Activated T-helper 2 cell treated with anti-CD3 and anti-CD28 coated beads, Interferon-gamma antibody, Interleukin-2, Interleukin-4, amounts not matched to agents 10 μg/mL and 5 μg/mL and 100 μg/mL, durations not matched to agents 14 hours and 24 hours and 36 hours (primary cell): ENCODE data around the gene BMP8A. TPM values are rescaled to one million over a fixed set of nuclear protein-coding genes. Genes with fewer than 3 reads are reported as not detected.
"Not testable (repeated sequence)": the region's sequence is repeated elsewhere in the genome, so short reads cannot be mapped to it uniquely, and the experiment has no call there.

Experiments used
- DNase-seq: peaks from one replicate; pipeline ENCODE4 v3.0.0; 2021; ENCODE audit warnings: low spot score
- H3K27ac Mint-ChIP-seq: one replicate; pipeline ENCODE4 v1.8.0; 2021; ENCODE audit warnings: mixed read lengths
- H3K27me3 Mint-ChIP-seq: one replicate; pipeline ENCODE4 v1.8.0; 2021; ENCODE audit warnings: low read depth, mixed read lengths
- H3K36me3 Mint-ChIP-seq: one replicate; pipeline ENCODE4 v1.8.0; 2021; ENCODE audit warnings: low read depth, mixed read lengths
- H3K4me1 Mint-ChIP-seq: one replicate; pipeline ENCODE4 v1.8.0; 2021; ENCODE audit warnings: low read depth, mixed read lengths
- H3K4me3 Mint-ChIP-seq: one replicate; pipeline ENCODE4 v1.8.0; 2021; ENCODE audit warnings: low read depth, mild to moderate bottlenecking, moderate library complexity, mixed read lengths
- H3K9me3 Mint-ChIP-seq: one replicate; pipeline ENCODE4 v1.8.0; 2021; ENCODE audit warnings: mixed read lengths
- intact Hi-C: fragments of 100-400 bp; cut with micrococcal nuclease; formaldehyde crosslinking; loops from one replicate; pipeline ENCODE4 v1.15.1; 2023
- total RNA-seq: library from RNA; stranded (reverse); gene quantifications from 2 replicates; pipeline ENCODE4 v1.2.3, GENCODE V29; 2022

Gene BMP8A, protein sequence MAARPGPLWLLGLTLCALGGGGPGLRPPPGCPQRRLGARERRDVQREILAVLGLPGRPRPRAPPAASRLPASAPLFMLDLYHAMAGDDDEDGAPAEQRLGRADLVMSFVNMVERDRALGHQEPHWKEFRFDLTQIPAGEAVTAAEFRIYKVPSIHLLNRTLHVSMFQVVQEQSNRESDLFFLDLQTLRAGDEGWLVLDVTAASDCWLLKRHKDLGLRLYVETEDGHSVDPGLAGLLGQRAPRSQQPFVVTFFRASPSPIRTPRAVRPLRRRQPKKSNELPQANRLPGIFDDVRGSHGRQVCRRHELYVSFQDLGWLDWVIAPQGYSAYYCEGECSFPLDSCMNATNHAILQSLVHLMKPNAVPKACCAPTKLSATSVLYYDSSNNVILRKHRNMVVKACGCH
- total RNA-seq: 0.11 TPM in 1 of 2 replicates, not detected in the other

DNA sequence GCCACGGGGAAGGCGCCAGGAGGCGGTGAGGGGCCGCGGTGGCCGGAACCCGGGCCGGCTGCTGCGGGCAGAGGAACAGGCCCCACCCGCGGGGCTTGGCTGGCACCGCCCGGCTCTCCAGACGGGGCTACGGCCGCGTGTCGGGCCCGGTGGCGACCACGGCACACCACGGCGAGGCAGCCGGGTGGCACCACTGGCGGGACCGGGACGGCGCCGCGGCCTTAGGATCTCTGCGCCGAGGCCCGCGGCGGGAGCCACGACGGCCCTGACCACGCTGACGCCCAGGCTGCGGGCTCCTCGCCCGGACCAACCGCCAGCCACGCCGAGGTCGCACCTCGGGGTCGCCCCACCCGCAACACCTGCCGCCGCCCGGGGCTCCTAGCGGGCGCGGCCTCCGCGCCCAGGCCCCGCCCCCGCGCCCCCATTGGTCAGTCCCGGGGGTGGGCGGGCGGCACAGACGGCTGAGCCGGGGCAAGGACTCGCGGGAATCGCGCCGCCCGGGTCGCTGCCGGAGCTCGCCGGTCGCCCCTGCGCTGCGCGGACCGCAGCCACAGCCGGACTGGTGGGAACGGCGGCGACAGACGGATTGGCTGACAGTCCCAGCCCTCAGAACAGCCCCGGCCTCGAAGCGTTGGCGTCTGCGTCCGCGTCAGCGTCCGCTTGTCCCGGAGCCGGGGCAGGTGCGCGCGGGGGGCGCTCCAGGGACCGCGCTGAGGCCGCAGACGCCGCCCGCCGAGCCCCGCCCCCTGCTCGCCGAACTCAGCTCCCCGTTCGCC is at the start of gene BMP8A:
BMP8A (plus strand) TSS at position 491 of the 776 bp plus-strand sequence. CDS start 356 bp downstream, outside the sequence.
- peak; percentile 63 for DNase-seq
- peaks cover 6% of the 10 kb centered on the region for H3K36me3 Mint-ChIP-seq
- H3K4me1 Mint-ChIP-seq: no peaks in the 10 kb centered on the region
- peaks cover 29% of the 10 kb centered on the region for H3K27me3 Mint-ChIP-seq
- no peak within 1 kb of the TSS for H3K27ac Mint-ChIP-seq
- intact Hi-C loops: no loop called here
- H3K9me3 Mint-ChIP-seq: no peaks in the 10 kb centered on the region
- peak within 1 kb of the TSS; percentile 57 for H3K4me3 Mint-ChIP-seq

DNA sequence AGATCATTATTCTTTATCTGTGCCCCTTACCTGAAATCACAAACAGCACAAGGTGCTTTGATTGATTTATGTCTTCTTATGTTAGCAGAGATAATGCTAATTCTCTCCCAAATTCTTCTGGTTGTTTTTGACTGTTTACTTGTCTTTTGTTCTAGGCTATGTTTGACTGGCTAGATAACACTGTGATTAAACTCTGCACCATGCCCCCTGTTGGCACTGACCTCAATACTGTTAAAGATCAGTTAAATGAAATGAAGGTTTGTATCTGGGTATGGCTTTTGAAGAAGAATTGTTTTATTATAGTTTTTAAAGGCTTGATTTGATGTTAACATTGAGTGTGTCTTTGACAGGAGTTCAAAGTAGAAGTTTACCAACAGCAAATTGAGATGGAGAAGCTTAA is 49.6 kb upstream of the BMP8A start:
- Mint-ChIP-seq H3K27me3 (no peaks in the 10 kb centered on the region), H3K4me3 (no peak overlapping the region), H3K9me3 (no peaks in the 10 kb centered on the region), H3K36me3 (peaks cover 65% of the 10 kb centered on the region), H3K27ac (no peak overlapping the region), H3K4me1 (no peaks in the 10 kb centered on the region)
- intact Hi-C loops: no loop called here
- no peak for DNase-seq

DNA sequence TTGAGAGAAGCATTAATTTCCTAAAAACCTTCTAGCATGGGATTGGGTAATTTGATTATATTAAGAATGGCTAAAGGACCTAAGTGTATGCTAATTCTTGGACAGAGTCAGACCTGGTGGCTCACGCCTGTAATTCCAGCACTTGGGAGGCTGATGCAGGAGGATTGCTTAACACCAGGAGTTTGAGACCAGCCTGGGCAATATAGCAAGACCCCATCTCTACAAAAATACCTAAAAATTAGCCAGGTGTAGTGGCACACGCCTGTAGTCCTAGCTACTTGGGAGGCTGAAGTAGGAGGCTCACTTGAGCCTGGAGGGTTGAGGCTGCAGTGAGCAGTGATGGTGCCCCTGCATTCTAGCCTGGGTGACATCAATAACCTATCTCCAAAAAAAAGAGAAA is 45.9 kb upstream of the BMP8A start:
- H3K36me3 Mint-ChIP-seq: peaks cover 78% of the 10 kb centered on the region
- intact Hi-C loops: no loop called here
- H3K4me3 Mint-ChIP-seq: no peak overlapping the region
- no peak for DNase-seq
- H3K27ac Mint-ChIP-seq: no peak overlapping the region
- H3K4me1 Mint-ChIP-seq: no peaks in the 10 kb centered on the region
- no peaks in the 10 kb centered on the region for H3K9me3 Mint-ChIP-seq
- no peaks in the 10 kb centered on the region for H3K27me3 Mint-ChIP-seq

DNA sequence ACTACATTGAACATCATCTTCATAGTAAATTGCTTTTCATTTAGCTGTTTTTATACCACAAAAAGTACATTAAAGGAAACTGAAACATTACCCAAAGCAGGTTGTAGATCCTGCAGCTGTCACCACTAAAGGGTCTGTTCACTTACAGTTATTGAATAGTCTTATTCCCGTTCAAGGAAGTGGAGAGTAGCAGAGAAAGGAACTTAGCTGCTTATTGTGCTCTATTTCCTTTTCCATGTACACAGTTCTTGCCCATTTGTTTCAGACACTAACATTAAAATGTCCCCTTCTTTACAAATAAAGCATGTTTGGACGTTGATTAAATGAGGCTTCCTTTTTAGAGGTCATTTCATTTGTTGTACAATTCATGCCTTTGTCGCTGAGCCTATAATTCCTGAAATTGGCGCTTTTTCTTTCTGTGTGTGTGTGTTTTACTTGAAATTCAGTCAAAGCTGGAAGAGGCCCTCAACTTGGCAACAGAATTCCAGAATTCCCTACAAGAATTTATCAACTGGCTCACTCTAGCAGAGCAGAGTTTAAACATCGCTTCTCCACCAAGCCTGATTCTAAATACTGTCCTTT is 44.4 kb upstream of the BMP8A start:
- H3K4me3 Mint-ChIP-seq: no peak overlapping the region
- intact Hi-C loops: no loop called here
- no peaks in the 10 kb centered on the region for H3K4me1 Mint-ChIP-seq
- H3K36me3 Mint-ChIP-seq: peaks cover 79% of the 10 kb centered on the region
- DNase-seq: no peak
- H3K27ac Mint-ChIP-seq: no peak overlapping the region
- H3K9me3 Mint-ChIP-seq: no peaks in the 10 kb centered on the region
- no peaks in the 10 kb centered on the region for H3K27me3 Mint-ChIP-seq

DNA sequence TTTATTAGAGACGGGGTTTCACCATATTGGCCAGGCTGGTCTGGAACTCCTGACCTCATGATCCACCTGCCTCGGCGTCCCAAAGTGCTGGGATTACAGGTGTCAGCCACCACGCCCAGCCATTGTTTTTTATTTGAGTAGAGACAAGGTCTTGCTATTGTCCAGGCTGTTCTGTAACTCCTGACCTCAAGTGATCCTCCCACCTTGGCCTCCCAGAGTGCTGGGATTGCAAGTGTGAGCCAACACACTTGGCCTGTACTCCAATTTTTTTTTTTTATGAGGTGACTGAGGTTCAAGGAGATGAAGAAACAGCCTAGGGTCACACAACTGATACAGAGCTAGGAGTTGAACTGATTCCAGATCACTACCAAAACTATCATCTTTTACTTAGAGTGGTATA is 41.4 kb upstream of the BMP8A start:
- intact Hi-C loops, H3K27me3 Mint-ChIP-seq, DNase-seq, H3K27ac Mint-ChIP-seq, H3K9me3 Mint-ChIP-seq, H3K4me1 Mint-ChIP-seq, H3K4me3 Mint-ChIP-seq: not testable (repeated sequence)
- H3K36me3 Mint-ChIP-seq: peaks cover 80% of the 10 kb centered on the region

DNA sequence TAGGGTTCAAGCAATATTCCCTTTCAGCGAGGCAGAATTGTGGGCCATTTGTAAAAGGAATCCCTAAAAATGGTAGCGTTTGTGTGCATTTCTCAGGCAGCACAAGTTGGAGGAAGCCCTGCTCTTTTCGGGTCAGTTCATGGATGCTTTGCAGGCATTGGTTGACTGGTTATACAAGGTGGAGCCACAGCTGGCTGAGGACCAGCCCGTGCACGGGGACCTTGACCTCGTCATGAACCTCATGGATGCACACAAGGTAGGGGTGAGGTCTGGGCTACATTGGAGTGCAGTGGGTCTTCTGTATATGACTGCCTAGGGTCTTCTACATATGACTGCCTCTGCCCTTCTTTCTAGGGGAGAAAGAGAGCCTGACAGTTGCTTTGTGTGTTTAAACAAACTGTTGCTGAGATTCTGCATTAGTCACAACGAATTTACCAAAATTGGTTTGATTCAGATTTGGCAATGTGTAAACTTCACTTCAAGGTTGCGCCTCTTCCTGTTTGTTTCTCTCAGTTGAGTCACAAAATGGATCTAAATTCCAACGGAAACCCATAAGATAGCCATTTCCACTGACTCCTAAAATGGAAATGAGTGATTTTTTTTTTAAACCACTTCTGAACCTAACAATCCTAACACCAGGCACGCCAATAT is 40.4 kb upstream of the BMP8A start:
- Mint-ChIP-seq H3K36me3 (peaks cover 77% of the 10 kb centered on the region), H3K9me3 (no peaks in the 10 kb centered on the region), H3K27me3 (no peaks in the 10 kb centered on the region), H3K4me3 (no peak overlapping the region), H3K4me1 (no peaks in the 10 kb centered on the region), H3K27ac (no peak overlapping the region)
- DNase-seq: no peak
- intact Hi-C loops: no loop called here

DNA sequence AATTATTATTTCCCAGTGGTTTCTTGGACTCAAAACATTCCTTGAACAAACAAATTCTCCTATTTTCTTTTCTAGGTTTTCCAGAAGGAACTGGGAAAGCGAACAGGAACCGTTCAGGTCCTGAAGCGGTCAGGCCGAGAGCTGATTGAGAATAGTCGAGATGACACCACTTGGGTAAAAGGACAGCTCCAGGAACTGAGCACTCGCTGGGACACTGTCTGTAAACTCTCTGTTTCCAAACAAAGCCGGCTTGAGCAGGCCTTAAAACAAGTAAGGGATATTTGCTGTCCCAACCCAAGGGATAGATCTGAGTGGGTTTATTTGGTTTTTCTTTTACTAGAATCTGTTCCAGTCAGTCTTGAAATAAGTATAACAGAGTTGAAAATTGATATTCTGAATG is 39.4 kb upstream of the BMP8A start:
- H3K27ac Mint-ChIP-seq: no peak overlapping the region
- H3K4me3 Mint-ChIP-seq: no peak overlapping the region
- no peaks in the 10 kb centered on the region for H3K9me3 Mint-ChIP-seq
- peaks cover 78% of the 10 kb centered on the region for H3K36me3 Mint-ChIP-seq
- DNase-seq: no peak
- no peaks in the 10 kb centered on the region for H3K27me3 Mint-ChIP-seq
- intact Hi-C loops: no loop called here
- no peaks in the 10 kb centered on the region for H3K4me1 Mint-ChIP-seq

DNA sequence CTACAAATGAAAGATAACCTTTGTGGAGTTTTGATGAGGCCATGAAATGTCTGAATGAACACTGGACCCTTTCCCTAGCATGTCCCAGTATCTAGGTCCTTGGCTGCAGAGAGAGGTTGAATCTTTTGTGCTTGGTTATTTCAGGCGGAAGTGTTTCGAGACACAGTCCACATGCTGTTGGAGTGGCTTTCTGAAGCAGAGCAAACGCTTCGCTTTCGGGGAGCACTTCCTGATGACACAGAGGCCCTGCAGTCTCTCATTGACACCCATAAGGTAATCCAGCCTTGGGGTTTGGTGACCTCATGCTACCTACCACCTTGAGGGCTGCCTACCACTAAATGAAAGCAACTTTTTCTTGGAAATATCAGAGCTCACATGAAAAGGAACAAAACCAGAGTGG is 38.9 kb upstream of the BMP8A start:
- intact Hi-C loops: no loop called here
- Mint-ChIP-seq H3K36me3 (peaks cover 78% of the 10 kb centered on the region), H3K4me3 (no peak overlapping the region), H3K4me1 (no peaks in the 10 kb centered on the region), H3K9me3 (no peaks in the 10 kb centered on the region), H3K27me3 (no peaks in the 10 kb centered on the region), H3K27ac (no peak overlapping the region)
- no peak for DNase-seq

DNA sequence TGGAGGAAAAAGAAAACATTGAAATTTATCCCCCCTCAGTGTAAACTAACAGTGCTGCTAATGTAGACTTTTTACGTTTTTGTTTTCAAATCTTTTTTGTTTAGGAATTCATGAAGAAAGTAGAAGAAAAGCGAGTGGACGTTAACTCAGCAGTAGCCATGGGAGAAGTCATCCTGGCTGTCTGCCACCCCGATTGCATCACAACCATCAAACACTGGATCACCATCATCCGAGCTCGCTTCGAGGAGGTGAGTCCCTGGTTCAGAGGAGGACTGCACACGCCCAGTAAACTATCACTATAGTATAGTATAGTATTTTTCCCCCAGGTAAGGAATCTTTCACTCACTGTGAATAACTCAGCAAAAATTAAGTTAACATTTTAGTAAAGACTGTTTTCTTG is 37.8 kb upstream of the BMP8A start:
- Mint-ChIP-seq H3K36me3 (peaks cover 81% of the 10 kb centered on the region), H3K9me3 (no peaks in the 10 kb centered on the region), H3K27me3 (no peaks in the 10 kb centered on the region), H3K4me3 (no peak overlapping the region), H3K27ac (no peak overlapping the region), H3K4me1 (no peaks in the 10 kb centered on the region)
- no peak for DNase-seq
- intact Hi-C loops: no loop called here

DNA sequence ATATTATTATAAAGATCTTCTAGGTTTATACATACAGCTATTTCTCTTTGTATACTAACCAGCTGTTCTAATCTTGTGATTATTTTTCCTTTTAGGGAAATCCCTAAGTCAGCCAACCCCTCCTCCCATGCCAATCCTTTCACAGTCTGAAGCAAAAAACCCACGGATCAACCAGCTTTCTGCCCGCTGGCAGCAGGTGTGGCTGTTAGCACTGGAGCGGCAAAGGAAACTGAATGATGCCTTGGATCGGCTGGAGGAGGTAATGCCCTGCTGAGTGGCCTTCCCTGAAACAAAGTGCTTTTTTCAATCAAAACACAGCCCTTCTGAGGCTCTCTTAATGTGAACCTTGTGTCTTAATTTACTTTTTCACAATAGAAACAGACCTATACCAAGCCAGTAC is 32.4 kb upstream of the BMP8A start:
- DNase-seq: no peak
- H3K36me3 Mint-ChIP-seq: peaks cover 88% of the 10 kb centered on the region
- H3K9me3 Mint-ChIP-seq: no peaks in the 10 kb centered on the region
- no peaks in the 10 kb centered on the region for H3K27me3 Mint-ChIP-seq
- H3K4me1 Mint-ChIP-seq: no peaks in the 10 kb centered on the region
- no peak overlapping the region for H3K27ac Mint-ChIP-seq
- H3K4me3 Mint-ChIP-seq: no peak overlapping the region
- intact Hi-C loops: no loop called here

DNA sequence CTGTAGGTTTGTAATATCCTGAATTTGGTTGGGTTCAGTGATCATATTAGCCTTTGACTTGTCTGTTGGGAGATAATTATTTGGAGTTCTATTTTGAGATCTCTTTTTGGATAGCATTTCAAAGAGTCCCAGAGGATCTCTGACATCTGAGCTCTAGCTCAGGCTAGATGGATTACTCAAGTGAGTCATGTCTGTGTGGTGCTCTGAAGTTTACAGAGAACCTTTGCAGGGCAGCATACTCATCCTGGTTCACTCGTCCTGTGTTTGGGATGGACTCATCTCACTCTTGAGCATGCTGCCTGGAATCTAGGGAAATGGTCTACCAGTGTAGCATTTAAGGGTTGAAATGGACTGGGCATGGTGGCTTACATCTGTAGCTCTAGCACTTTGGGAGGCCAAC is 29.4 kb upstream of the BMP8A start:
- no peak for DNase-seq
- intact Hi-C loops: no loop called here
- no peaks in the 10 kb centered on the region for H3K4me1 Mint-ChIP-seq
- H3K27ac Mint-ChIP-seq: no peak overlapping the region
- H3K4me3 Mint-ChIP-seq: no peak overlapping the region
- peaks cover 89% of the 10 kb centered on the region for H3K36me3 Mint-ChIP-seq
- no peaks in the 10 kb centered on the region for H3K9me3 Mint-ChIP-seq
- no peaks in the 10 kb centered on the region for H3K27me3 Mint-ChIP-seq

DNA sequence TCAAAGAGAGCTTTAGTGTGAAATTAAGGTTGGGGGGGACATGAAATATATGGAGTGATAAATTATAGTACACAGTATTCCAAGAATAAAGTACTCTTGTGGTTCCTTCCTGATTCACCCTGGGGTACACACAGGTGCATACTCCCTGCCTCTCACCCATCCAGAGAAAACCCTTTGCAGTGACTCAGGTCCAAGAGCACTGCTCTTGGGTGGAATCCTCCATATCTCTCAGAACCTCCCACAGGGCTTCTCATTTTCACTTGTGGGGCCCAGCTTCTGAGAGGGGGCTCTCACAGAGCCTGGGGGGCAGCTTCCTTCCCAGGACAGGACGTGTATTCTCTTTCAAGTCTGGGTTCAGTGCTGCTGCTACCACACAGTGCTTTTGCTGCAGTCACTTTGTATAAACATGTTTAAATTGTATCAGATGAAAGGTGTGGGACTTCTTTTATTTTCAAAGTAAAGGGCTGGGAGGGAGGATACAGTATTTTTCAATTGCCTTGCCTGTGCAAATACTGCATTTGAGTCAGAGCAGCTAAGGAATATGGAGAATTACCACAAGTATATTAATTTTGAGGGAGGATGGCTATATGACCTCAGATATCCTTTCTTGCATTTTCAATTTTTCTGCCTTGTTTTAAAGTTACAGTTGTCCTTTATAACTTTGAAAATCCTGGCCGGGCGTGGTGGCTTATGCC is 24.9 kb upstream of the BMP8A start:
- DNase-seq: no peak
- peaks cover 75% of the 10 kb centered on the region for H3K36me3 Mint-ChIP-seq
- no peaks in the 10 kb centered on the region for H3K27me3 Mint-ChIP-seq
- intact Hi-C loops: no loop called here
- H3K9me3 Mint-ChIP-seq: no peaks in the 10 kb centered on the region
- H3K4me3 Mint-ChIP-seq: no peak overlapping the region
- peak overlapping the region; percentile 17 for H3K27ac Mint-ChIP-seq
- H3K4me1 Mint-ChIP-seq: no peaks in the 10 kb centered on the region
